ENCODE data around the gene IGF1R.
A peak's percentile ranks its signal among the peaks of the same experiment; 100 is the strongest.

The IGF1R gene

DNA sequence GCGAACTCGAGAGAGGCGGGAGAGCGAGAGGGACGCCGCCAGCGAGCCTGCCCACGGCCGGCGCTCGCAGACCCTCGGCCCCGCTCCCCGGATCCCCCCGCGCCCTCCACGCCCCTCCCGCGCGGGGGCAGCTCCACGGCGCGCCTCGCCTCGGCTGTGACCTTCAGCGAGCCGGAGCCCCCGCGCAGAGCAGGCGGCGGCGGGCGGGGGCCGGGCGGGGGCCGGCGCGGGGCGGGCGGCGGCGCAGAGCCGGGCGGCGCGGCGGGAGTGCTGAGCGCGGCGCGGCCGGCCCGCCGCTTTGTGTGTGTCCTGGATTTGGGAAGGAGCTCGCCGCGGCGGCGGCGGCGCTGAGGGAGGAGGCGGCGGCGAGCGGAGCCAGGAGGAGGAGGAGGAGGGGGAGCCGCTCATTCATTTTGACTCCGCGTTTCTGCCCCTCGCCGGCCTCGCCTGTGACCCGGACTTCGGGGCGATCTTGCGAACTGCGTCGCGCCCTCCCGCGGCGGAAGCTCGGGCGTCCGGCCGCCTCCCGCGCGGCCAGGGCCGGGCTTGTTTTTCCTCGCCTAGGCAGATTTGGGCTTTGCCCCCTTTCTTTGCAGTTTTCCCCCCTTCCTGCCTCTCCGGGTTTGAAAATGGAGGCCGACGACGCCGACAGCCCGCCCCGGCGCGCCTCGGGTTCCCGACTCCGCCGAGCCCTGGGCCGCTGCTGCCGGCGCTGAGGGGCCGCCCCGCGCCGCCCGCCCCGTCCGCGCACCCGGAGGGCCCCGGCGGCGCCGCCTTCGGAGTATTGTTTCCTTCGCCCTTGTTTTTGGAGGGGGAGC lies 524 bp downstream of the IGF1R start:
- peak; percentile 30 to 58 for DNase-seq

DNA sequence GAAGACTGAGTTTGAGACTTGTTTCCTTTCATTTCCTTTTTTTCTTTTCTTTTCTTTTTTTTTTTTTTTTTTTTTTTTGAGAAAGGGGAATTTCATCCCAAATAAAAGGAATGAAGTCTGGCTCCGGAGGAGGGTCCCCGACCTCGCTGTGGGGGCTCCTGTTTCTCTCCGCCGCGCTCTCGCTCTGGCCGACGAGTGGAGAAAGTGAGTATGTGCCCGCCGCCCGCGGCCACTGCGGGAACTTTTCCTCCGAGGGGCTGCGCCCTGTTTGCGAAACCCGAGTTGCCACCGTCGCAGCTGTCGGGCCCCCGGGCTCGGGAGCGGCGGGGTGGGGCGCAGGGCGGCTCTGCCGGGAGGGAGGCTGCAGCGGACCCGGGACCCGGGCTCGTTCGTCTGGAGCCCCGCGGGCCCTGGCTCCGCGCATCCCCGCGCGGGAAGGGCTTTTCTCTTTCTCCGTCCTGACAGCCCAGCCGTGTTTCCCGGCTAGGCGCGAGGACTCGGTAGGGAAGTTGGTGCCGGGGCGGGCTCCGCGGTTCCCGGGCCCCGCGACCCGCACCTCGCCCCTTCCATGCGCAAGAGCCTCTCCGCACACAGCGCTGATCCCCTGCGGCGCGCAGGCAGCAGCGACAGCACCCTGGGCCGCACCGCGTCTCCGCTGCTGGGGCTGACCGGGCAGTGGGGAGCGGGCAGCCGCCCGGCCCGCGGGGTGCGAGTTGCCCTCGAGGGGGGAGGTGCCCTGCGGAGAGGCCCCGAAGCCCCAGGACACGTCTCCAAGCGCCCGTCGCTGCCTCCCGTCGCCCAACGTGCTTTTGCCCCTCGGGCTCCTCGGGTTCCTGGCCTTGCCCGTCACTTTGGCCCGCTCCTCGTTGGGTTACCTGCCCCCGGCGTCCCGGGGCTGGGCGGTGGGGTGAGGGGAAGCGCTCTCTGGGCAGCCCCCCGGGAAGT lies 1.4 kb downstream of the IGF1R start:
- peak; percentile 22 to 36 for DNase-seq

DNA sequence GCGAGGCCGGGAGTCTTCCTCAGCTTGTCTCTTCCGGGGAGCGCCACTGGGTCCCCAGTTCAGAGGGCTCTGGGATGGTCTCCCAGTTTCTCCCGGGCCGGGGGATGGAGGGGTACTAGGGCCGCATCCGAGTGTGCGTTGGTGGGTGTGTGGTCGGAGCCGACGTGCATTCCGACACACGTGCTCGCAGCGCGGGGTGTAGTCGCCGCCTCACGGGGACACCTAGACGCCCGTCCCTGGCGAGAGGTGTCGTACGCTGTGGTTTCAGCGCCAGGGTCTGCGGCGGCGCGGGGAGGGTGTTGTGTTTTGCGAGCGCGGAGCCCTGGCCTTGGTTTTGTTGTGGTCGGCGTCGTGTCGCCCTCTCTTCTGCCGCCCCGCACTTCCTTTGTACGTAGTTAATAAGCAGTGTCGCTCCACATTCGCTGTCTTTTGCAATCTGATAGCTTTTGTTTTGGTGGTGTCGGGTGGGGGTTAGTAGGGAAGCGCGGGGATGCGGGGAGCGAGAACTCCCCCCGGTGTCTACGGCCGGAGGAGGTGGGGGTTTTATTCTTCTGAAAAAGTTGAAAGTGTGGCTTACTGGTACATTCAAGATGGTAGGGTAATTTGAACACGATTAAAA lies 2.2 kb downstream of the IGF1R start:
- peak in 1 of 2 donors; percentile 34 for DNase-seq

DNA sequence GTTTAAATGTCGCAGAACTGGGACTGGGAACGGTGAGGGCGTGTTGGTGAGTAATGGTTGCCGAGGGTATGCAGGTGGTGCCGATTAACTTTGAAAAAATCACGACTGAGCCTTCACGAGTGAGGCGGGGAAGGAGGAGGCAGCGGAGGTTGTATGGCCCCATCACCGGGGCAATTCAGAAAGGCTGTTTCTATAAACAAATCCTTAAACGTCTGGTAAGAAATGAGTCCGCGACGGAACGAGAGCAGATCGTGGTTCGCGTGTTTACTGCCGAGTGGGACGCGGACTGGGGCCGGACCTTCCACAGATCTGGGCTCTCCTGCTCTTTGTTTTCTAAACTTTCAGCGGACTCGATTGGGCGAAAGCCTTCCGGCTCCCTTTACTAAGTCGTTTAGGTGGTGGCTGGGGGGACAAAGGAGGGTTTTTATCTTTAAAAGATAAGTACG lies 2.7 kb downstream of the IGF1R start:
- peak in 1 of 2 donors; percentile 13 for DNase-seq

DNA sequence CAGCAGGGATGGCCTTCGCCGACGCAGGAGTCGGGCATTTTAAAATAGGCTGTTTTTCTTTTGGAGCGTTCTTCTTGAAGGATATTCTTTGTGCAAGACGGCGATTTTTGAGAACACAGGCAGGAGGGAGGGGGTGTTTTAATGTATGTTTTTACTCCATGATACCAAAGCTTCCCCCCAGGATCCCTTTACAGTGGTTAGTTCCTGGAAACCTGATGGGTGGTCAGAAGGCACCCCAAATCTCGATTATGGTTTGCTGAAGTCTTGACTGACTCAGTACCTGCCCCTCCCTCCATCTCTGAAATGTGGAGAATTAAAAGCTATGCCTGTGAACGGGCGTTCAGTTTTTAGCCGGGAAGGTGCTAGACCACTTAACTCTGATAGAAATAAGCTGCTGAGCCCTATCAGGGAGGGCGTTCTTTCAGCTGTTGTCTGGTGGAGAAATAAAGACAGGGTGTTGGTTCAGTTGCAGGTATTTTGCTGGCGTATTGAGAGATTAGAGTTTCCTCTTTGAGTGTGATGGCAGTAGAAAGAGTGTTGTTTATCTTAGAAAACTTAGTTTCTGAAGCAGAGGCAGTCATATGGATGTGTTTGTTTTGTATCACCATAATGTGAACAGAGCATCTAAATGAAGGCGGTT lies 3.4 kb downstream of the IGF1R start:
- DNase-seq = no peak

DNA sequence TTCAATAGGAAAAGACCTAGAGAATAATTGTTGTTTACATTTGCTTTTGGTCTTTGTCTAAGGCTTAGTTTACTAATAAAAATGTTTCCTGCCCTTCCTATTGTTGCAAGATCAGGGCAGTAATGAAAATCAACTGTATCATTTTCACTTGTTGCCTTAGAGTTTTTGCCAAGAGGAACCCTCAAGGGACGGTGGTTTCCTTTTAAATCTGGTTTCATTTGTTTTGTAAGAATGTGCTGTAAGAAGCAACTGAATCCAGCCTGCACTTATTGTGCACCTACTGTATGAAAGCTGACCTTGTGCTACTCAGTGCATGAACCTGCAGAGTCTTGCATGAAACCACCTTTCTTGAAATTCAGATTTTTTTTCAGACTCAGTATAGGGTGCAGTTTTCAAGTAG lies 5.3 kb downstream of the IGF1R start:
- DNase-seq = peak; percentile 20 to 43

DNA sequence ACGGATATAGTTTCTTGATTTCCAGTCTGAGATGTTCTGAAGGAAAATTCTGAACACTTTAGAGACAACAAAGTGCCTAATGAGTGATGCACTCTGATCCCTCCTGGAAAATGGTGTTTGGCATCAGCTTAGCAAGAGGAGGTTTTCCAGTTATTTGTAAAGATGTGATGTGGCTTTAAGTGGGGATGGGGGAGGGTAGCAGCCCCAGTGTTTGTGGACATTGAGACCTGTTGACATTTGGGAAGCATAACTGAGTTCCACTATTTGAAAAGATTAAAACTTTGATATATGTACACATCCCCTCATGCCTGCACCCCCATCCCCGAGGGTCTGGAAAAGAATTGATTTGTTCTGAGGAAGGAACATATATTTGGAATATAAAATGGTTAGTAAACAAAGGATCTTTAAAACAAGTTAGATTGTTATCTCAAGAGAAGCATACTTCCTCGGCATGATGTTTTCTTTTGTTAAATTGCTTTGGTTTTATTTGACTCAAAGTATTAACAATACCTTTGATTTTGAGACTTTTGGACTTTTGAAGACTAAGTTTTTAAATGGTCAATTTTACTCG lies 6.5 kb downstream of the IGF1R start:
- DNase-seq = no peak

DNA sequence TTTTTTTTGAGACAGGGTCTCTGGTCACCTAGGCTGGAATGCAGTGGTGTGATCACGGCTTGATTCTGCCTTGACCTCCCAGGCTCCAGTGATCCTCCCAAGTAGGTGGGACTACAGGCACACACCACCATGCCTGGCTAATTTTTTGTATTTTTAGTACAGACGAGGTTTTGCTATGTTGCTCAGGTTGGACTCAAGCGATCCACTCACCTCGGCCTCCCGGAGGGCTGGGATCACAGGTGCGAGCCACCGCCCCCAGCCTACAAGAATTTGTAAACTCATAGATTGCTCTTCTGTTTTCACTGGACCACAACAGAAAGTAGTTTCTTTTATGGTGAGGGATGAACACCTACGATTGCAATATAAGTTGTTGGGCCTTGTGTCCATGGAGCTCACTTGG lies 7.4 kb downstream of the IGF1R start:
- no peak for DNase-seq

DNA sequence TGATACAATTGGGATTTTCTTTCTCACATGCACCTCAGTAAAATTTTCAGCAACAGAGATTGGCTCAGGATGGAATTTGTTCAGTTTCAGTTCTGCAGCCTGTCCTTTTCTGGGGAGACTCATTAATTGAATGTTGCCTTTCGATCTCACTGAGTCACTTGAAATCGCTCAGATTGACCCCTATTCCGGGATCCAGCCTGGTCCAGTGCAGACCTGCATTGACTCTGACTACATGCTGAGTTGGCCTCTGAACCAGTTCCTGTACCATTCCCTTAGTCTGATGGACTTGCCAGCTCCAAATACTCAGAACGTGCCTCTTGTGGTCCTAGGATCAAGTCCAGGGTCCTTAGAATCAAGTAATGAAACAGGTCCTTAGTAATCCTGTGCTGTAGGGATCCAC lies 9.4 kb downstream of the IGF1R start:
- DNase-seq = no peak

DNA sequence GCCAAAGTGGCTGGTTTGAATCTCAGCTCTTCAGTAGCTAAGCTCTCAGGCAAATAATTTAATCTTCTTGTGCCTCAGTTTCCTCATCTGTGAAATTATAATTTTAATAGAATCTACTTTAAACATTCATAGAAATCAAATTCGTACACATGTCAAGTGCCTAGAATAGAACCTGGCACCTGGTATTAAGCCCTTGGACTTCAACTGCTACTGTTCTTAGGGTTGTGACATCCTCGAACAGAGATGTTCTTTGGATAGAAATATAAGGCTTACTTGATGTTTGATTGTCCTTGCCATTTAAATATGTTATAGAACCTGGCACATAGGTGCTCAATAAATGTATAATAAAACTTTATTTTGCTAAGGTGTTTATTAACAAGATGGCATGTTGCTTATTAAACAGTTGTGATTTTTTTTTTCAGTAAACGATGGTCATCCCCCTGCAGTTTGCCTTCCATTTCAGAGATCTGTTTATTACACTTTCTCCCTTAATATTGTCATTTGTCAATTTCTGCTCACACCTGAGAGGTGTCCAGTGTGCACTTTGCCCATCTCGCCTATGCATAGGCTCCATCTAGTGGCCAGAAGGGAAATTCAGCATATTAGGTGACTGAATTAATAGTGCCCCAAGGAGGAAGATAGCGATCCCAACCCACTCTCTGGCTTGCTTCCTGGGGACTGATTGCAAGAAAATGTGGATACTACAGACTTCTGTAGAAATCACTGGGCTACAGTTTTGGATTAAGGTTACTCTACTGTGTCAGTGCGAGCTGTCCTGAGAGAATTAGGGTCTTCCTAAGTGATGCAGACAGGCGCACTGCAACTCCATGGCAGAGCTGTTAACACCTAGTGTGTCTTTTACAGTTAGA lies 10.7 kb downstream of the IGF1R start:
- DNase-seq = peak; percentile 65 to 68

DNA sequence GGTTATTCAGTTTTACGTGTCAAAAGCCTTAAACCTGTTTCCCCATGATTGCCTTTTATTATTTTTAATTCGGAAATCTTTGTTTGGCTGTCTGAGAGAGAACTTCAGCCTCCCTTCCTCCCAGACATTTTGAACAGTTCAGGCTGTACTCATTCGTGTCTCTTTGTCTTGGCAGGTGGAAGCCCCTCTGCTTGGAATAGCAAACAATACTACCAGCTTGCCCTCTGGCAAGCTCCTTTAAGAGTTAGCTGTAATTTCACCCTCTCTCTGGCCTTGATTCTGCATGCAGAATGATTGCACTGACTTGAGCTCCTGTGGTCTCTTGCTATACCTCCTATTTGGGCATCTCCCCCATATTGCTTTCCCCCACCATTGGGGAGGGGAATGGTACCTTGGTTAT lies 11.7 kb downstream of the IGF1R start:
- DNase-seq = no peak

DNA sequence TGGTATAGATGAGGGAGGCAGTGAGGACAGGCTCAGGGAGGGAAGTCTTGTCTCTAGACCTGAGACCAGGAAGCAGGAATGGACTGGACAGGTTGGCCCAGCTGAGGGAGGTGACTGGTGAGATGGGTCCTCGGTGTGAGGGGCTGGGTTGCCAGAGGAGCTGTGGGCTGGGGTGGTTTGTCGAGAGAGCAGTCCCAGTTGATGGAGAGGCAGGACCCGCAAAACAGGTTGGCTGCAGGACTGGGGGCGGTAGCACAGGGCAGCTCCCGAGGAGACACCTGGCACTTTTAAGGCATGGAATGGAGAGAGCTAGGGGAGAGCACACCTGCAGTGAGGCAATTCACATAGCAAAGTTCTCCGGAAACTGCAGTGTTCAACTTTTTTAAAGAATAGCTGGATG lies 14.7 kb downstream of the IGF1R start:
- no peak for DNase-seq

DNA sequence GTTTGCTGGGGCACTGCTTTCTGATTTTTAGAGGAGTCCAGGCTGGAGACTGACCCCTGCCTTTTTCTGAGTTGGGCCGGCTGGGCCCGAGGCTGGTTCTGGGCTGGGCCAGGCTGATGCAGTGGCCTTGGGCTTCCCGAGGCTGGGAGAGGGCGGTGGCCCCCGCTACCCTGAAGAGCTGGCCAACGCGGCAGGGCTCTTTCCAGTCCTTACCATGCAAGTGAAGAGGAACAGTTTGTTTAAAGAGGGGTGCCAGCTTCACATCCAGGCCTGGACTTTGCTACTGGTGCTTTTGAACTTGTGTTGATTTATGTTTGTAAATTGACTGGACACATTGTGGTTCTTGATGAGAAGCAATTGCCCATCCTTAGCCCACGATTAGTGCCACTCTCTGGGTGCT lies 15.3 kb downstream of the IGF1R start:
- no peak for DNase-seq

DNA sequence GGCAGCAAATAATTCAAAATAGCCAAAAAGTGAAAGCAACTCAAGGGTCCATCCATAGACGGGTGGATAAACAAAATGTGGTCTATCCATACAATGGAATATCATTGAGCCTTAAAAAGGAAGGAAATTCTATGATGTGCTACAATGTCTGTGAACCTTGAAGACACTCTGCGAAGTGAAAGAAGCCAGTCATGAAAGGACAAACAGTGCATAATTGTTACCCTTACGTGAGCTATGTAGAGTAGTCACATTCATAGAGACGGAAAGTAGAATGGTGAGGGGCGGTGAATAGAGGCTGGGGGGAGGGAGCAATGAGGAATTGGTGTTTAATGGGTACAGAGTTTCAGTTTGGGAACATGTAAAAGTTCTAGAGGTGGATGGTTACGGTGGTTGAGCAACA lies 18.1 kb downstream of the IGF1R start:
- no peak for DNase-seq

DNA sequence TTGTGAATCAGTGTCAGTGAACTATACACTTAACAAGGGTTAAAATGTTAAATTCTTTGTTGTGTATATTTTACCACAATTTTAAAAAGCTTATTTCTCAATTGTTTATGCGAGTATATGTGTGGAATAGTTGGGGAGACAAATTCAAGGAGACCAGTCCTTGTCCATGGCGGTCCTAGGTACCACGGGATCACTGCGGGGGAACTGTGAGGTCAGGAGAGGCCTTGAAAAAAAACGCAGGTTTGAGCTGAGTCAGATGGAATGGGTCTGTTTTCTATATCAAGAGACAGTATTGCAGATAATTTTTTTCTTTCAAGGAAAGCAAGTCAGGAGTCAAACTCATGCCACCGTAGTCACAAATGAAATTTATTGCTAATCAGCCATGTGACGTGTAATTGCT lies 18.5 kb downstream of the IGF1R start:
- DNase-seq = no peak

DNA sequence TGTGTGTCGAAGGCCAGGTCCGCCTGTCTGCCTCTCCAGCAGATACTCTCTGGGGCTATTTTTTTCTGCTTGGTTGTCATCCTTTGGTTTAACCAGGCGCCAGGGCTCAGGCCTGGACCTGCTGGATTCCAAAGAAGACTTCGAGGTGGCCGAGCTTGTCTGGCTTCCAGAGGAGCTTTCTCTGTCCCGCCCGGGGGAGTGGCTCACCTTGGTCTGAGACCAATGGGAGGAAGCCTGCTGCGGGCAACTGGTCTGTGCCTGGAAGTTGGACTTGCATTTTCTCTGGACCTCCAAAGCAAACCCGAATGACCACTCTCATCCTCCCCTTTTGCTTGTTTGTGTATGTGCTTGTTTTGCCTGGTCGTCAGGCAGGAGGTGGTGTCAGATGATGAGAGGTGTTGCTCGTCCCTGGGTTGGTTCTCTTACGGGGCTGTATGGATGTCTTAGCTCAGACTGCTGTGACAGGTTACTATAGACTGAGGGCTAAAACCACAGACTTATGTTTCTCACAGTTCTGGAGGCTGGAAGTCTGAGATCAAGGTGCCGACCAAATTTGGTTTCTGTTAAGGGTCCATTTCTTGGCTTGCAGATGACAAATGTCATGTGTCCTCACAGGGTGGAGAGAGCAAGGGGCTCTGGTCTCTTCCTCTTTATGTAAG lies 19.3 kb downstream of the IGF1R start:
- DNase-seq = no peak

DNA sequence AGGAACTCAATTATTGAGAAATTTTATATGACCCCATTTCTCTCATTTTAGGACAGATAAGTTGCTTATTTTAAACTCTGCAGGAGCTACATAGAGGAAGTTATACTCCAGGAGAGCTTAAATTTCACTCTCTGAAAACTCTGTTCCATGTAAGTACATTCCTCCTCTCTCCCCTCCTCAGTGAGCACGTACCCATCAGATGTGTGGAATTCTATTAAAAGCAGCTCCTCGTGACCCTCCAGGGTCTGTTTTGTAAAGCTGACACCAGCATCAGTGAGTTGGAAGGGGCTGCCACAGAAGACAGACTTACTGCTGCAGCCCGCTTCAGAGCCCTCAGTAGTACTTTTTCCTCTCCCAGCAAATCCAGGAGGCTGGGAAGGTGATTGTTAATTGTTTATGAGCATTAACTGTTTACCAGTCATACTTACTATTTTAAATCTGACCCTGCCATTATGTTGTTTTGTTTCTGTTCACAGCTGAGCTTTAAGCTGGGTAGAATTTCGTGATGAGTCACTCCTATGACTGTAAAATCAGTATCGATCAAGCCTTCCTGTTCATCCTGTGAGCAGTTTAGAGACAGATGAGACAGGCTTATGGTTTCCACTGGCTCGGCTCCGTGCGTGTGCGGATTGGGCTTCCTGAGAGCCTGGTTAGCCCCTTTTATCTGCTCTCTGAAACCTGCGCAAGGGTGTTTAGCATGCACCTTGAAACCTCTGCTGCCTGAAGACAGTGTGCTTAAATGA lies 20.4 kb downstream of the IGF1R start:
- DNase-seq = no peak

DNA sequence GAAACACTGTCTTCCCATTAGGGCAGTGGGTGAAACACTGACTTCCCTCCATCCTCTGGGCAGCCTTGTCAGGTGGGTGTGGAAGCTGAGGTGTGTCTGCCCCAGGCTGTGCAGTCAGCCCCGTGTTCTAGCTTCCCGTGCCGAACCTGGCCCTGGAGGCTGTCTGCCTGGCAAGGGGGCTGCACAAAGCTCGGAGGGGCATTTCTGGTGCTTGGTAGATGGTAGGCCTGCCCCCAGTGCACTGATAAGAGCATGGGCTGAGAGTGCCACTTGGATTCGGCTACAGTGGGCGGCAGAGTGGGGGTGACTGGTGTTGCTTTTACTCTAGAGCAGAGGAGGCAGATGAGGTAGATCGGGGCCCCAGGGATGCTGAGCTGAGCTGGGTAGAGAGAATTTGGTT lies 21.3 kb downstream of the IGF1R start:
- no peak for DNase-seq

DNA sequence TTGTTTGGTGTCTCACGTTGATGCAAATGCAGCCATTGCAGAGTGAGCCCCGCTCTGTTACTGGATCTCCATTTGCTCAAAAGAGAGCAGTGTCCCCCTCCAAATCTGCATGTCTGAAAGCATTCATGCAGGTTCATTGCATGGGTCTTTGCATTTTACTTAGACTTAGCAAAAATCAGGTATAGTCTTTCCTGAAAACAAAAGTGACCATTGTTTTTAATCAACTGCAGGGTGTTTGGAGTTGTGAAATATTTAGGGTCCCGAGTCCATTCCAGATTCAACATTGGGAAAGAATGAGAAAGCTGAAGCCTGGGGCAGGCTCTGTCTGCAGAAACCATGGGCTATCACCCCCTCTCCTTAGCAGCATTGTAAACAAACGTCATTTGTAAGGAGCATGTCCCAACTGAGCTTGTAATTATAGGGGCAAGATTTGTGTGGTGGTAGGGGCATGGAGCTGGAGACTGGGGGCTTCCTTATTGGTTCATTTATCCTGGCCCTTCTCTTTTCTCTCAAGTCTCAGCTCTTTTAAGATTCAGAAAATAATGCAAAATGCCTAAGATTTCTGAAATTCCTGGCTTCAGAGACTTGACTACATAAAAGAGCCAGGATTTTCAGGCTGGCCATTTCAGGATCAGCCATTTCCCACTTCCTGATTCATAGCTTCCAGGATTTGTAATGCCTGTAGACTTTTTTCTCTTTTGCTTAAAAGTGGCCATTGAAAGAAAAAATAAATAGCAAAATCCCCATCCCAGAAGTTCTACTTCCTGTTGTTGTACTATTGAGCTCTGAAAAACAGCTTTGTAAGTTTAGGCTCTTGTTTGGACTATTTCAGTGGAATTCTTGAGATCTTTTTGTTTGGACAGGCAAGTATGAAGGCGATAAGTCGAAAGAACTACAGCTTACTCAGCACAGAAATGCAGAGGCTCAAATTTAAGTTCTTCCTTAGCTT lies 23.0 kb downstream of the IGF1R start:
- DNase-seq = no peak

Data from inflammatory macrophage (primary cell).